PC-9 (cell line): ENCODE measurements around the gene DLGAP1.

Experiments
- EZH2 ChIP-seq: fragments of 200-600 bp; sonication (generic); IDR thresholded peaks from 2 replicates; pipeline ENCODE4 v1.8.0; 2017; ENCODE audit warnings: antibody characterized with exemption, low read depth
- TF ChIP-seq, protein P1 (sequence below): fragments of 200-600 bp; sonication (generic); conservative IDR thresholded peaks from 2 replicates; pipeline ENCODE4 v1.6.1; 2017; ENCODE audit warnings: mixed run types, antibody characterized with exemption, mild to moderate bottlenecking, moderate library complexity

GRCh38 chr18:3914109-3914508, 541.0 kb downstream of the DLGAP1 start:
- TF ChIP-seq, protein P1, sequence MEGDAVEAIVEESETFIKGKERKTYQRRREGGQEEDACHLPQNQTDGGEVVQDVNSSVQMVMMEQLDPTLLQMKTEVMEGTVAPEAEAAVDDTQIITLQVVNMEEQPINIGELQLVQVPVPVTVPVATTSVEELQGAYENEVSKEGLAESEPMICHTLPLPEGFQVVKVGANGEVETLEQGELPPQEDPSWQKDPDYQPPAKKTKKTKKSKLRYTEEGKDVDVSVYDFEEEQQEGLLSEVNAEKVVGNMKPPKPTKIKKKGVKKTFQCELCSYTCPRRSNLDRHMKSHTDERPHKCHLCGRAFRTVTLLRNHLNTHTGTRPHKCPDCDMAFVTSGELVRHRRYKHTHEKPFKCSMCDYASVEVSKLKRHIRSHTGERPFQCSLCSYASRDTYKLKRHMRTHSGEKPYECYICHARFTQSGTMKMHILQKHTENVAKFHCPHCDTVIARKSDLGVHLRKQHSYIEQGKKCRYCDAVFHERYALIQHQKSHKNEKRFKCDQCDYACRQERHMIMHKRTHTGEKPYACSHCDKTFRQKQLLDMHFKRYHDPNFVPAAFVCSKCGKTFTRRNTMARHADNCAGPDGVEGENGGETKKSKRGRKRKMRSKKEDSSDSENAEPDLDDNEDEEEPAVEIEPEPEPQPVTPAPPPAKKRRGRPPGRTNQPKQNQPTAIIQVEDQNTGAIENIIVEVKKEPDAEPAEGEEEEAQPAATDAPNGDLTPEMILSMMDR: no peak
- no peak for TF ChIP-seq EZH2
